Measurements from ENCODE around the gene SLC51A. TPM values are rescaled to one million over a fixed set of nuclear protein-coding genes. Genes with fewer than 3 reads are reported as not detected.

SLC51A gene
- total and polyA plus RNA-seq, 12 donors, result 1.2 to 73.1 (median 12.7) TPM

DNA sequence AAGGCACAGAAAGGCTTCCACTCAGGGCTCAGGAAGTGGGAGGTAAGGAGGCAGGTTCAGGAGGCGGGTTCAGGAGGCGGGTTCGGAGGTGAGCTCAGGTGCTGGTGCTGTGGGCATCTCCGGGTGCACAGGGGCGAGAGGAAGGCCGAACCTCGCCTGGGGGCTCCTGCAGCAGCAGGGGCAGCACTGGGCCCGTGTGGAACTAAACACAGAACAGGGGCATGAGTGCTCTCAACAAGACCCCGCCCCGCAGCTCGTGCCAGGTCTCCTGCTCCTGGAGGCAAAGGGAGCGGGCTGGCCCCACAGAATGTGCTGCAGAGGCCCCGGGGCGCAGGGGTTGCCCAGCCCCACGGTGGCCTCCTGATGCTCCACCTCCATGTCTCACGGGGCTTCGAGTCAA, 18.8 kb upstream of the SLC51A start:
- Histone ChIP-seq H3K36me3 (replicated peaks in 1 of 2) (no peaks in the 10 kb centered on the region), H3K4me1 (replicated peaks in 1 of 2) (peaks cover 0 to 13% of the 10 kb centered on the region in 2 donors), H3K27ac (no peak overlapping the region), H3K9me3 (replicated peaks in 1 of 3) (no peaks in the 10 kb centered on the region), H3K4me3 (no peak overlapping the region), H3K27me3 (no peaks in the 10 kb centered on the region)
- TF ChIP-seq POLR2A (IDR thresholded peaks at IDR 0.05) (no peak), CTCF (IDR thresholded peaks at IDR 0.05) (no peak)
- no peak for DNase-seq
- intact Hi-C loops (cut with DNase I), result loop anchor here (2.0 to 5.0 kb wide), 2 partner anchors 125 to 175 kb away; no protein-coding TSS in a partner anchor
- 88 to 91% (median 89%) methylated on average over 14 to 17 of the region's 17 CpGs for WGBS, 4 donors

- Histone ChIP-seq H3K4me1 (replicated peaks in 1 of 2) (peaks cover 0 to 18% of the 10 kb centered on the region in 2 donors), H3K9me3 (replicated peaks in 1 of 3) (no peaks in the 10 kb centered on the region), H3K27ac (no peak overlapping the region), H3K36me3 (replicated peaks in 1 of 2) (no peaks in the 10 kb centered on the region), H3K4me3 (no peak overlapping the region), H3K27me3 (no peaks in the 10 kb centered on the region)
- intact Hi-C loops (cut with DNase I), result loop anchor here (5.0 kb wide), 1 partner anchor 126 kb away; no protein-coding TSS in a partner anchor
- 75 to 90% (median 88%) methylated on average over 4 to 15 of the region's 15 CpGs for WGBS, 4 donors
- DNase-seq, result no peak
- TF ChIP-seq CTCF (IDR thresholded peaks at IDR 0.05) (no peak), POLR2A (IDR thresholded peaks at IDR 0.05) (no peak)
These were observed 18.2 kb upstream of the SLC51A start for GRCh38 chr3:196198081-196198675.

- H3K27ac ChIP-seq, result no peak overlapping the region
- peaks cover 0 to 11% of the 10 kb centered on the region in 2 donors for H3K4me1 ChIP-seq (replicated peaks in 1 of 2)
- no peaks in the 10 kb centered on the region for H3K36me3 ChIP-seq (replicated peaks in 1 of 2)
- H3K27me3 ChIP-seq, result no peaks in the 10 kb centered on the region
- no peak for DNase-seq
- intact Hi-C loops (cut with DNase I), result loop anchor here (5.0 kb wide), 1 partner anchor 127 kb away; no protein-coding TSS in a partner anchor
- WGBS, 4 donors, result 68 to 76% (median 72%) methylated on average over 14 to 19 of the region's 19 CpGs
- no peak for TF ChIP-seq CTCF (IDR thresholded peaks at IDR 0.05)
- TF ChIP-seq POLR2A (IDR thresholded peaks at IDR 0.05), result no peak
- H3K4me3 ChIP-seq, result no peak overlapping the region
- H3K9me3 ChIP-seq (replicated peaks in 1 of 3), result no peaks in the 10 kb centered on the region
These were observed 17.3 kb upstream of the SLC51A start for GRCh38 chr3:196198771-196199753.

GRCh38 chr3:196202516-196202970, 13.8 kb upstream of the SLC51A start:
- peak in 3 of 7 donors; percentile 47 to 62 (median 60) for DNase-seq
- 56 to 69% (median 64%) methylated on average over 21 of the region's 21 CpGs for WGBS, 4 donors

More at GRCh38 chr3:196202516-196202970, 13.8 kb upstream of the SLC51A start:
- no peak overlapping the region for H3K4me3 ChIP-seq
- peaks cover 0 to 5% of the 10 kb centered on the region in 2 donors for H3K4me1 ChIP-seq (replicated peaks in 1 of 2)
- H3K9me3 ChIP-seq (replicated peaks in 1 of 3), result no peaks in the 10 kb centered on the region
- peak overlapping the region in 2 of 5 donors; percentile 30 to 66 for H3K27ac ChIP-seq
- intact Hi-C loops (cut with DNase I), result no loop called here
- TF ChIP-seq CTCF (IDR thresholded peaks at IDR 0.05), result no peak
- TF ChIP-seq POLR2A (IDR thresholded peaks at IDR 0.05), result no peak
- H3K27me3 ChIP-seq, result no peaks in the 10 kb centered on the region
- H3K36me3 ChIP-seq (replicated peaks in 1 of 2), result no peaks in the 10 kb centered on the region
